ENCODE measurements around the gene FLNB.

The FLNB gene

GRCh38 chr3:58210761-58211460 lies 202.7 kb downstream of the FLNB start, which contains the start of gene DNASE1L3:
TSS of gene DNASE1L3 (minus strand) at chr3:58210972. CDS start at chr3:58210906, 66 bp downstream.
- no peaks in the 10 kb centered on the region for H3K9me3 ChIP-seq (ENCODE audit: low read length)
- no peaks in the 10 kb centered on the region for H3K36me3 ChIP-seq (ENCODE audit: insufficient read depth, low read length)
- H2AFZ ChIP-seq (ENCODE audit: low read length) = no peak within 1 kb of the TSS
- no peaks in the 10 kb centered on the region for H4K20me1 ChIP-seq (ENCODE audit: insufficient read depth, low read length)
- H3K9me2 ChIP-seq (ENCODE audit: low read depth, low read length) = no peaks in the 10 kb centered on the region
- H3F3A ChIP-seq (ENCODE audit: insufficient read depth, low read length) = no peaks in the 10 kb centered on the region
- H3K4me2 ChIP-seq (ENCODE audit: low read length) = no peak within 1 kb of the TSS
- H3K4me3 ChIP-seq (ENCODE audit: low read depth, low read length, poor library complexity, severe bottlenecking) = no peak within 1 kb of the TSS
- H3K27ac ChIP-seq (ENCODE audit: low read depth, low read length, poor library complexity, severe bottlenecking) = no peak within 1 kb of the TSS
- no peaks in the 10 kb centered on the region for H3K79me2 ChIP-seq (ENCODE audit: insufficient read depth, low read length)
- peaks cover 11% of the 10 kb centered on the region for H3K4me1 ChIP-seq (ENCODE audit: insufficient read depth, low read length, severe bottlenecking)
- TF ChIP-seq EZH2 (IDR thresholded peaks at IDR 0.05; ENCODE audit: borderline replicate concordance, low read length) (no peak), CTCF (IDR thresholded peaks at IDR 0.05; ENCODE audit: low read length) (no peak)
- no peak within 1 kb of the TSS for H3K9ac ChIP-seq (ENCODE audit: low read length)
- no peaks in the 10 kb centered on the region for H3K27me3 ChIP-seq (ENCODE audit: insufficient read depth, low read length)

GRCh38 chr3:58214484-58215316 lies 206.5 kb downstream of the FLNB start:
- Histone ChIP-seq H3K79me2 (ENCODE audit: insufficient read depth, low read length) (no peaks in the 10 kb centered on the region), H3K27ac (ENCODE audit: low read depth, low read length, poor library complexity, severe bottlenecking) (no peak overlapping the region), H3K36me3 (ENCODE audit: insufficient read depth, low read length) (no peaks in the 10 kb centered on the region), H3K4me1 (ENCODE audit: insufficient read depth, low read length, severe bottlenecking) (peaks cover 17% of the 10 kb centered on the region), H3K9me3 (ENCODE audit: low read length) (no peaks in the 10 kb centered on the region), H3K9me2 (ENCODE audit: low read depth, low read length) (no peaks in the 10 kb centered on the region), H2AFZ (ENCODE audit: low read length) (no peak overlapping the region), H3K27me3 (ENCODE audit: insufficient read depth, low read length) (no peaks in the 10 kb centered on the region), H3K4me2 (ENCODE audit: low read length) (no peak overlapping the region), H3K9ac (ENCODE audit: low read length) (no peak overlapping the region), H4K20me1 (ENCODE audit: insufficient read depth, low read length) (no peaks in the 10 kb centered on the region), H3F3A (ENCODE audit: insufficient read depth, low read length) (no peaks in the 10 kb centered on the region), H3K4me3 (ENCODE audit: low read depth, low read length, poor library complexity, severe bottlenecking) (no peak overlapping the region)
- TF ChIP-seq EZH2 (IDR thresholded peaks at IDR 0.05; ENCODE audit: borderline replicate concordance, low read length) (no peak), CTCF (IDR thresholded peaks at IDR 0.05; ENCODE audit: low read length) (peak; percentile 27; the same call in 1 of the 2 replicates)

GRCh38 chr3:58215317-58216025 lies 207.2 kb downstream of the FLNB start:
- Histone ChIP-seq H3K4me3 (ENCODE audit: low read depth, low read length, poor library complexity, severe bottlenecking) (no peak overlapping the region), H3K79me2 (ENCODE audit: insufficient read depth, low read length) (no peaks in the 10 kb centered on the region), H3K9me3 (ENCODE audit: low read length) (no peaks in the 10 kb centered on the region), H2AFZ (ENCODE audit: low read length) (no peak overlapping the region), H4K20me1 (ENCODE audit: insufficient read depth, low read length) (no peaks in the 10 kb centered on the region), H3K9ac (ENCODE audit: low read length) (no peak overlapping the region), H3K27me3 (ENCODE audit: insufficient read depth, low read length) (no peaks in the 10 kb centered on the region), H3F3A (ENCODE audit: insufficient read depth, low read length) (no peaks in the 10 kb centered on the region), H3K27ac (ENCODE audit: low read depth, low read length, poor library complexity, severe bottlenecking) (no peak overlapping the region), H3K36me3 (ENCODE audit: insufficient read depth, low read length) (no peaks in the 10 kb centered on the region), H3K9me2 (ENCODE audit: low read depth, low read length) (no peaks in the 10 kb centered on the region), H3K4me2 (ENCODE audit: low read length) (no peak overlapping the region), H3K4me1 (ENCODE audit: insufficient read depth, low read length, severe bottlenecking) (peaks cover 17% of the 10 kb centered on the region)
- TF ChIP-seq EZH2 (IDR thresholded peaks at IDR 0.05; ENCODE audit: borderline replicate concordance, low read length) (no peak), CTCF (IDR thresholded peaks at IDR 0.05; ENCODE audit: low read length) (no peak; the same call in 1 of the 2 replicates)
